A549 (cell line): ENCODE results near the gene SERHL2.

Source experiments
- BHLHE40 ChIP-seq: IDR thresholded peaks from 2 replicates; pipeline ENCODE4 v1.6.1; 2012; ENCODE audit warnings: low read depth, low read length, inconsistent platforms
- CTCF ChIP-seq: fragments of >200 bp; sonication (Bioruptor Twin); formaldehyde crosslinking; IDR thresholded peaks from 3 replicates; pipeline ENCODE4 v1.5.1; 2016
- EP300 ChIP-seq, 2 experiments: fragments of >200 bp; sonication (Bioruptor Twin); formaldehyde crosslinking; IDR thresholded peaks; 2 replicates in 1 of 2; 3 replicates in 1 of 2; pipeline ENCODE4 v1.6.1; 2016 to 2017
- ESRRA ChIP-seq: fragments of 150-350 bp; IDR thresholded peaks from 2 replicates; pipeline ENCODE4 v1.6.1; 2014; ENCODE audit warnings: mild to moderate bottlenecking, low read length, borderline replicate concordance
- KDM5A ChIP-seq: fragments of 200-600 bp; sonication (generic); IDR thresholded peaks from 2 replicates; pipeline ENCODE4 v1.6.1; 2016; ENCODE audit warnings: antibody characterized with exemption, mild to moderate bottlenecking
- MAX ChIP-seq: IDR thresholded peaks from 2 replicates; pipeline ENCODE4 v1.6.1; 2012
- NFE2L2 ChIP-seq: fragments of 150-350 bp; conservative IDR thresholded peaks from 2 replicates; pipeline ENCODE4 v1.6.1; 2014; ENCODE audit warnings: low read length
- PHF8 ChIP-seq: fragments of 200-600 bp; sonication (generic); IDR thresholded peaks from 2 replicates; pipeline ENCODE4 v1.6.1; 2016; ENCODE audit warnings: low read depth, mild to moderate bottlenecking, antibody characterized with exemption, moderate library complexity, borderline replicate concordance
- TP53 ChIP-seq: fragments of 250-450 bp; sonication (Bioruptor Pico); IDR thresholded peaks from 2 replicates; pipeline ENCODE4 v1.5.0; 2021; ENCODE audit warnings: mild to moderate bottlenecking, moderate library complexity

- TF ChIP-seq NFE2L2 (no peak), TP53 (CRISPR knock-in tag) (no peak), KDM5A (no peak), PHF8 (no peak), BHLHE40 (no peak), ESRRA (no peak), EP300 (IDR thresholded peaks at IDR 0.05) (no peak), CTCF (no peak), MAX (no peak)
Observed at GRCh38 chr22:42620084-42620483, 66.3 kb downstream of the SERHL2 start.
